ENCODE results near the gene TMEM132C.

DNA sequence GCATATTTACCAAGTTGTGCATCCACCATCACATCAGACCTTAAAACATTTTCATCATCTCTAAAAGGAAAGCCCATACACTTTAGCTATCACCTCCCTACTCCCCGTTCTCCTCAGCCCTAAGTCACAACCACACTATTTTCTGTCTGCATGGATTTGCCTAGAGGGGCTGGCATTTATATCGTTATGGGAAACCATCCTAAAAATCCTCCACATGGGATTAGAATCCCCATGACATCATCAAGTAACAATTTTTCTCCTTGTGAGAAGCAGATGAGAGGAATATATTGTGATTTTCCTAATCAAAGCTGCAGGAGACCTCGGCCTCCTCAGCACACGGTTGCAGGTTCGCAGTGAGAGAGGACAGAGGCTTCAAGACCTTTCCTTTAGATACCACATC is 442.7 kb downstream of the TMEM132C start:
- TF ChIP-seq EZH2phosphoT487 (IDR thresholded peaks at IDR 0.05; ENCODE audit: unreplicated experiment) (no peak), EZH2 (IDR thresholded peaks at IDR 0.05; ENCODE audit: low read depth, unreplicated experiment) (no peak), CTCF (conservative IDR thresholded peaks at IDR 0.05; ENCODE audit: low read depth in 2 of 2) (no peak), JUNB (IDR thresholded peaks at IDR 0.05; ENCODE audit: unreplicated experiment) (no peak), REST (IDR thresholded peaks at IDR 0.05; ENCODE audit: unreplicated experiment) (no peak), POLR2AphosphoS5 (IDR thresholded peaks at IDR 0.05; ENCODE audit: low read depth) (no peak), CREB1 (CRISPR knock-in tag; IDR thresholded peaks at IDR 0.05; ENCODE audit: low read depth) (no peak), NANOG (IDR thresholded peaks at IDR 0.05; ENCODE audit: borderline replicate concordance) (no peak), ZNF114 (CRISPR knock-in tag; IDR thresholded peaks at IDR 0.05) (no peak)
- TF ChIP-seq, protein P1, sequence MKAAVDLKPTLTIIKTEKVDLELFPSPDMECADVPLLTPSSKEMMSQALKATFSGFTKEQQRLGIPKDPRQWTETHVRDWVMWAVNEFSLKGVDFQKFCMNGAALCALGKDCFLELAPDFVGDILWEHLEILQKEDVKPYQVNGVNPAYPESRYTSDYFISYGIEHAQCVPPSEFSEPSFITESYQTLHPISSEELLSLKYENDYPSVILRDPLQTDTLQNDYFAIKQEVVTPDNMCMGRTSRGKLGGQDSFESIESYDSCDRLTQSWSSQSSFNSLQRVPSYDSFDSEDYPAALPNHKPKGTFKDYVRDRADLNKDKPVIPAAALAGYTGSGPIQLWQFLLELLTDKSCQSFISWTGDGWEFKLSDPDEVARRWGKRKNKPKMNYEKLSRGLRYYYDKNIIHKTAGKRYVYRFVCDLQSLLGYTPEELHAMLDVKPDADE (IDR thresholded peaks at IDR 0.05), result no peak

Data from GM23338 (cell line).